Upper lobe of left lung (tissue), 6 donors: ENCODE results near the gene EBF3. TPM values are rescaled to one million over a fixed set of nuclear protein-coding genes. Genes with fewer than 3 reads are reported as not detected.

Experiments used
- ATAC-seq, 2 donors: fragments of 200-7000 bp; cut with Tn5 transposase; one replicate each; pipeline ENCODE4 v1.9.1; 2022; ENCODE audit warnings: mild to moderate bottlenecking in 2 of 2, moderate library complexity in 2 of 2; ENCODE audit not compliant: low FRiP score in 2 of 2
- DNase-seq, 2 donors: peaks; one replicate each; pipeline ENCODE4 v3.0.0-alpha.2; 2019 to 2020
- H3K27ac ChIP-seq, 4 donors: fragments of 200-600 bp; sonication (generic); one replicate each; pipeline ENCODE4 v1.5.1; 2016 to 2019
- H3K27me3 ChIP-seq, 4 donors: fragments of 200-600 bp; sonication (generic); one replicate each; pipeline ENCODE4 v1.5.1; 2017 to 2019
- H3K36me3 ChIP-seq, 4 donors: fragments of 200-600 bp; sonication (generic); one replicate each; pipeline ENCODE4 v1.5.1; 2016 to 2019
- H3K4me1 ChIP-seq, 4 donors: fragments of 200-600 bp; sonication (generic); one replicate each; pipeline ENCODE4 v1.5.1; 2018 to 2019
- H3K4me3 ChIP-seq, 4 donors: fragments of 200-600 bp; sonication (generic); one replicate each; pipeline ENCODE4 v1.5.1; 2017 to 2019; ENCODE audit warnings: mild to moderate bottlenecking in 2 of 4, moderate library complexity in 1 of 4
- H3K9me3 ChIP-seq, 4 donors: fragments of 200-600 bp; sonication (generic); one replicate each; pipeline ENCODE4 v1.5.1; 2018 to 2019
- EP300 ChIP-seq, 4 donors: sonication (generic); formaldehyde crosslinking; IDR thresholded peaks; one replicate each; pipeline ENCODE4 v1.5.1; 2017; ENCODE audit warnings: antibody characterized with exemption in 4 of 4, control low read depth in 2 of 4
- POLR2A ChIP-seq, 4 donors: fragments of 450-650 bp; IDR thresholded peaks; one replicate each; pipeline ENCODE4 v1.5.1; 2016 to 2017; ENCODE audit warnings: antibody characterized with exemption in 4 of 4, mild to moderate bottlenecking in 2 of 4
- POLR2AphosphoS5 ChIP-seq, 2 donors: sonication (generic); formaldehyde crosslinking; IDR thresholded peaks; one replicate each; pipeline ENCODE4 v1.5.1; 2017; ENCODE audit warnings: antibody characterized with exemption in 2 of 2
- WGBS, 2 donors: methylation state at CpG; one replicate each; pipeline ENCODE4 v1.1.5; 2017 to 2018; 5-methylcytosine and 5-hydroxymethylcytosine counted together
- total RNA-seq, 6 donors: library from RNA; depleted of rRNA in 4 of 6; stranded (reverse); fragments of >200 nt in 4 of 6; gene quantifications; one replicate each; pipeline versions ENCODE4 v1.1.0 to v1.2.1, GENCODE V29; 2016 to 2021
- TF ChIP-seq, protein P1 (sequence below), 6 experiments: fragments of 450-650 bp in 4 of 6; fragments of 200-600 bp in 2 of 6; sonication (generic) in 2 of 6; IDR thresholded peaks; one replicate each; pipeline ENCODE4 v1.5.1; 2016 to 2019; ENCODE audit warnings: antibody characterized with exemption in 6 of 6
- donor health status: DM: no; HTN: no; CAD: no; lungs with moderate emphysema.
- donor health status: DM: no; HTN: yes; CAD: no; lungs with severe emphysema.

The EBF3 gene
- total RNA-seq, 6 donors from 2014 or later: 0.06 to 0.51 TPM; not detected in 4

DNA sequence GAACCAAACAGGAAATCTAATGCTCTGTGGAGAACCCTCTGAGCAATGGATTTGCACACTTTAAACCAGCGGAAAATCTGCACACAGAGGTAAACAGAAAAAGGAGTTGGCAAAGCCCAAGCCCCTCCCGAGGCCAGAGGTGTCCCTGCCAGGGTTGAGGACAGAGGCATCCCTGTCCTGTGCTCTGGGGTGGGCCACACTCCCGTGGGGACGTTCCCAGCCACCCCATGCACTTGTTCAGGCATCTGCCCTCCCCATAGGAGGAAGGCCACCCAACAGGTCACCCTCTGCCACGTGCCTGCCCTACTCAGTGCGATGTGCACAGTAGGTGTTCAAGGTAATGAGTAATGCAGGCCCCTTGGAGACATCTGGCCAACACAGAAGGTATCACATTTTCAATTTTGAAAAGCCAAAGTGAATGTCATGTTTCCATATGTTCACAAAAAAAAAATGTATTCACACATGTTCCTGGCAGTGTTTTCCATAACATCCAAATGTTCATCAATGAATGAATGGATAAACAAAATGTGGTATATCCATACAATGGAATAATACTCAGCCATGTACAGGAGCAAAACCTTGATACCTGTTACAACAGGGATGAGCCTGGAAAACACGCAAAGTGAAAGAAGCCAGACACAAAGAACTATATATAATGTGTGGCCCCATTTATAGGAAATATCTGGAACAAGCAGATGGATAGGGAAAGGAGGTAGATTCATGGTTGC is 108.1 kb downstream of the EBF3 start:
- peak in 1 of 2 donors; percentile 13 for DNase-seq
- Histone ChIP-seq H3K27me3 (no peaks in the 10 kb centered on the region), H3K27ac (no peak overlapping the region), H3K36me3 (no peaks in the 10 kb centered on the region), H3K4me1 (peaks cover 3 to 8% (median 7%) of the 10 kb centered on the region in 4 donors), H3K9me3 (peaks cover 0 to 6% (median 0%) of the 10 kb centered on the region in 4 donors), H3K4me3 (no peak overlapping the region)
- ATAC-seq: no peak
- TF ChIP-seq, protein P1, sequence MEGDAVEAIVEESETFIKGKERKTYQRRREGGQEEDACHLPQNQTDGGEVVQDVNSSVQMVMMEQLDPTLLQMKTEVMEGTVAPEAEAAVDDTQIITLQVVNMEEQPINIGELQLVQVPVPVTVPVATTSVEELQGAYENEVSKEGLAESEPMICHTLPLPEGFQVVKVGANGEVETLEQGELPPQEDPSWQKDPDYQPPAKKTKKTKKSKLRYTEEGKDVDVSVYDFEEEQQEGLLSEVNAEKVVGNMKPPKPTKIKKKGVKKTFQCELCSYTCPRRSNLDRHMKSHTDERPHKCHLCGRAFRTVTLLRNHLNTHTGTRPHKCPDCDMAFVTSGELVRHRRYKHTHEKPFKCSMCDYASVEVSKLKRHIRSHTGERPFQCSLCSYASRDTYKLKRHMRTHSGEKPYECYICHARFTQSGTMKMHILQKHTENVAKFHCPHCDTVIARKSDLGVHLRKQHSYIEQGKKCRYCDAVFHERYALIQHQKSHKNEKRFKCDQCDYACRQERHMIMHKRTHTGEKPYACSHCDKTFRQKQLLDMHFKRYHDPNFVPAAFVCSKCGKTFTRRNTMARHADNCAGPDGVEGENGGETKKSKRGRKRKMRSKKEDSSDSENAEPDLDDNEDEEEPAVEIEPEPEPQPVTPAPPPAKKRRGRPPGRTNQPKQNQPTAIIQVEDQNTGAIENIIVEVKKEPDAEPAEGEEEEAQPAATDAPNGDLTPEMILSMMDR (IDR thresholded peaks at IDR 0.05): no peak
- TF ChIP-seq POLR2AphosphoS5 (IDR thresholded peaks at IDR 0.05) (no peak), EP300 (IDR thresholded peaks at IDR 0.05) (no peak), POLR2A (IDR thresholded peaks at IDR 0.05) (no peak)
- WGBS, 2 donors: 75 to 96% methylated on average over 5 to 7 of the region's 7 CpGs

DNA sequence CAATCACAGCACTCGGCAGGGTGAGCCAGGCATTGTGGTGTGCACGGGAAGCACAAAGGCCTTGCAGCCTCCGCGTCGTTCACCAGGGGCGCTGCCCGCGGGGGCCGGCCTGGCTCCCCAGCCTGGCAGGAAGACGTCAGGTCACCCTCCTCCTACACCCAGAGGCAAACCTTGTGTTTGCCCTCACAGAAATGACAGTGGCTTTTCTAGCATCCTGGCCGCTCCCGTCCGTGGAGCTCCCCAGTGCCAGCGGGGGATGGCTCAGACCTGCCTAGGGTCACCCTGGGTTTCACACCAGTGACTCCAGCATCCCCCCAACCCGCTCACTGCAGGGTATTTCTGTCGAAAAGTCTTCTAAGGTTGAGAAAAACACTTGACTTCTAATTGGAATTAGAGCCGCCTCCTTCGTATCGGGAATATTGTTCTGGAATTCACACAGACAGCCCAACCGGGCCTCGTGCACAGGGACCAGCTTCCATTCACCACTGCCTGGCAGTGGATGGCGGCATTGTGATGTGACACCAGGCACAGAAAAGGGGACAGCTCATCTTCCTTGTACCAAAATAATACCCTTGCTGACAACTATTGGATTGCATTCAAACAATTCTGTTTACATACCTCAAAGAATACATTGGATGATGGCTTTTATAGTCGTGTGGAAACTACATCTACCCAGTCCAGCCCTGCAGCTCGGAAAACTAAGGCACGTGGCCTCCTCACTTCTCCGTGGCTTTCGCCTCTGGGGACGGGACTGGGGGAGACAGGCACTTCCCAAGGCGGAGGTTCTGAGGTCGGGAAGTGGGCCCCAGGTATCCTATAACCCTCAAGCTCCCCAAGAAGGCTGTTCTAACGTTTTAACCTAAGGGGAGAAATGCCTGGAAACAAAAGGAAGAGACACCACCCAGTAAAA is 109.0 kb downstream of the EBF3 start:
- DNase-seq (no peak), ATAC-seq (no peak)
- TF ChIP-seq POLR2A (IDR thresholded peaks at IDR 0.05): no peak

GRCh38 chr10:129854158-129854557 is 109.9 kb downstream of the EBF3 start:
- H3K9me3 ChIP-seq: peaks cover 0 to 6% (median 0%) of the 10 kb centered on the region in 4 donors
- TF ChIP-seq POLR2AphosphoS5 (IDR thresholded peaks at IDR 0.05) (no peak), EP300 (IDR thresholded peaks at IDR 0.05) (no peak), POLR2A (IDR thresholded peaks at IDR 0.05) (no peak)
- TF ChIP-seq, protein P1 (IDR thresholded peaks at IDR 0.05): no peak

More for the DNA sequence above, 109.0 kb downstream of the EBF3 start:
- H3K36me3 ChIP-seq: no peaks in the 10 kb centered on the region
- no peak overlapping the region for H3K27ac ChIP-seq
- H3K27me3 ChIP-seq: no peaks in the 10 kb centered on the region
- H3K9me3 ChIP-seq: peaks cover 0 to 6% (median 0%) of the 10 kb centered on the region in 4 donors
- peaks cover 3 to 8% (median 7%) of the 10 kb centered on the region in 4 donors for H3K4me1 ChIP-seq
- WGBS, 2 donors: 82 to 87% methylated on average over 25 to 31 of the region's 31 CpGs
- no peak overlapping the region for H3K4me3 ChIP-seq

GRCh38 chr10:129853562-129853903 is 110.5 kb downstream of the EBF3 start:
- peaks cover 3 to 8% (median 7%) of the 10 kb centered on the region in 4 donors for H3K4me1 ChIP-seq
- H3K27ac ChIP-seq: no peak overlapping the region
- 18 to 26% methylated on average over 2 of the region's 2 CpGs for WGBS, 2 donors
- peaks cover 0 to 6% (median 0%) of the 10 kb centered on the region in 4 donors for H3K9me3 ChIP-seq
- no peaks in the 10 kb centered on the region for H3K27me3 ChIP-seq
- TF ChIP-seq, protein P1 (IDR thresholded peaks at IDR 0.05): peak in 4 of 6 experiments; percentile 11 to 39 (median 26)
- no peak for TF ChIP-seq EP300 (IDR thresholded peaks at IDR 0.05)
- ATAC-seq (no peak), DNase-seq (no peak)
- peak overlapping the region in 1 of 4 donors; percentile 17 for H3K4me3 ChIP-seq
- no peaks in the 10 kb centered on the region for H3K36me3 ChIP-seq

More at GRCh38 chr10:129854158-129854557, 109.9 kb downstream of the EBF3 start:
- no peaks in the 10 kb centered on the region for H3K36me3 ChIP-seq
- no peaks in the 10 kb centered on the region for H3K27me3 ChIP-seq
- H3K27ac ChIP-seq: no peak overlapping the region
- peaks cover 3 to 8% (median 7%) of the 10 kb centered on the region in 4 donors for H3K4me1 ChIP-seq
- 88 to 92% methylated on average over 10 of the region's 10 CpGs for WGBS, 2 donors
- ATAC-seq: no peak
- H3K4me3 ChIP-seq: no peak overlapping the region
- DNase-seq: no peak
